IgD-negative memory B cell (primary cell): Measurements from ENCODE around the gene SMARCA4. TPM values are rescaled to one million over a fixed set of nuclear protein-coding genes. Genes with fewer than 3 reads are reported as not detected.
A peak's percentile ranks its signal among the peaks of the same experiment; 100 is the strongest.

Experiments
- H3K27ac Mint-ChIP-seq, 3 donors: one replicate each; pipeline ENCODE4 v1.8.0; 2020 to 2022; ENCODE audit warnings: mild to moderate bottlenecking in 3 of 3, mixed read lengths in 3 of 3, moderate library complexity in 1 of 3
- H3K27me3 Mint-ChIP-seq: one replicate; pipeline ENCODE4 v1.8.0; 2021; ENCODE audit warnings: mixed read lengths
- H3K36me3 Mint-ChIP-seq: one replicate; pipeline ENCODE4 v1.8.0; 2020; ENCODE audit warnings: mild to moderate bottlenecking, mixed read lengths
- H3K4me1 Mint-ChIP-seq, 3 donors: one replicate each; pipeline ENCODE4 v1.8.0; 2020 to 2022; ENCODE audit warnings: mixed read lengths in 3 of 3, mild to moderate bottlenecking in 1 of 3
- H3K4me3 Mint-ChIP-seq, 4 donors: one replicate each; pipeline ENCODE4 v1.8.0; 2020 to 2022; ENCODE audit warnings: mild to moderate bottlenecking in 4 of 4, mixed read lengths in 4 of 4, moderate library complexity in 3 of 4
- H3K9me3 Mint-ChIP-seq, 3 donors: one replicate each; pipeline ENCODE4 v1.8.0; 2020 to 2021; ENCODE audit warnings: mixed read lengths in 3 of 3, mild to moderate bottlenecking in 1 of 3
- polyA plus RNA-seq: library from polyadenylated mRNA; unstranded; fragments of 300-500 nt; fragmentation: Illumina TruSeq; gene quantifications from one replicate; pipeline ENCODE4 v1.2.3, GENCODE V29; 2021

SMARCA4 gene
- polyA plus RNA-seq, 1 donor from 2014 or later = 18.5 TPM

- no peaks in the 10 kb centered on the region for H3K9me3 Mint-ChIP-seq
- H3K4me1 Mint-ChIP-seq = no peaks in the 10 kb centered on the region
- no peak overlapping the region for H3K27ac Mint-ChIP-seq
- peaks cover 9% of the 10 kb centered on the region for H3K36me3 Mint-ChIP-seq
- no peaks in the 10 kb centered on the region for H3K27me3 Mint-ChIP-seq
- H3K4me3 Mint-ChIP-seq = no peak overlapping the region
Observed at GRCh38 chr19:11005521-11005920, 44.7 kb downstream of the SMARCA4 start.

- H3K27me3 Mint-ChIP-seq = no peaks in the 10 kb centered on the region
- no peak overlapping the region for H3K4me3 Mint-ChIP-seq
- no peak overlapping the region for H3K27ac Mint-ChIP-seq
- no peaks in the 10 kb centered on the region for H3K9me3 Mint-ChIP-seq
- H3K4me1 Mint-ChIP-seq = no peaks in the 10 kb centered on the region
- H3K36me3 Mint-ChIP-seq = peaks cover 9% of the 10 kb centered on the region
Observed at GRCh38 chr19:11007385-11007784, 46.6 kb downstream of the SMARCA4 start.

- Mint-ChIP-seq H3K36me3 (peaks cover 9% of the 10 kb centered on the region), H3K4me3 (no peak overlapping the region), H3K4me1 (no peaks in the 10 kb centered on the region), H3K27ac (peak overlapping the region in 1 of 3 donors; percentile 47), H3K9me3 (no peaks in the 10 kb centered on the region), H3K27me3 (no peaks in the 10 kb centered on the region)
Observed at GRCh38 chr19:11007962-11008532, 47.2 kb downstream of the SMARCA4 start.

- no peaks in the 10 kb centered on the region for H3K9me3 Mint-ChIP-seq
- no peak overlapping the region for H3K27ac Mint-ChIP-seq
- no peaks in the 10 kb centered on the region for H3K27me3 Mint-ChIP-seq
- no peak overlapping the region for H3K4me3 Mint-ChIP-seq
- H3K4me1 Mint-ChIP-seq = no peaks in the 10 kb centered on the region
- H3K36me3 Mint-ChIP-seq = peaks cover 14% of the 10 kb centered on the region
Observed at GRCh38 chr19:11010041-11010440, 49.2 kb downstream of the SMARCA4 start.

GRCh38 chr19:11012507-11012906 is 51.7 kb downstream of the SMARCA4 start:
- H3K27ac Mint-ChIP-seq = no peak overlapping the region
- H3K9me3 Mint-ChIP-seq = no peaks in the 10 kb centered on the region
- no peak overlapping the region for H3K4me3 Mint-ChIP-seq
- H3K27me3 Mint-ChIP-seq = no peaks in the 10 kb centered on the region
- H3K4me1 Mint-ChIP-seq = no peaks in the 10 kb centered on the region
- peaks cover 13% of the 10 kb centered on the region for H3K36me3 Mint-ChIP-seq

- H3K27me3 Mint-ChIP-seq = no peaks in the 10 kb centered on the region
Observed at GRCh38 chr19:11013771-11014170, 52.9 kb downstream of the SMARCA4 start.

GRCh38 chr19:11014403-11014911 is 53.6 kb downstream of the SMARCA4 start:
- Mint-ChIP-seq H3K36me3 (peaks cover 14% of the 10 kb centered on the region), H3K4me1 (no peaks in the 10 kb centered on the region), H3K27ac (no peak overlapping the region), H3K27me3 (no peaks in the 10 kb centered on the region), H3K4me3 (no peak overlapping the region), H3K9me3 (no peaks in the 10 kb centered on the region)

More at GRCh38 chr19:11013771-11014170, 52.9 kb downstream of the SMARCA4 start:
- Mint-ChIP-seq H3K36me3 (peaks cover 14% of the 10 kb centered on the region), H3K9me3 (no peaks in the 10 kb centered on the region), H3K4me3 (no peak overlapping the region), H3K4me1 (no peaks in the 10 kb centered on the region), H3K27ac (no peak overlapping the region)

- no peak overlapping the region for H3K4me3 Mint-ChIP-seq
- H3K9me3 Mint-ChIP-seq = no peaks in the 10 kb centered on the region
- H3K4me1 Mint-ChIP-seq = no peaks in the 10 kb centered on the region
- H3K27ac Mint-ChIP-seq = no peak overlapping the region
- H3K36me3 Mint-ChIP-seq = peaks cover 17% of the 10 kb centered on the region
- no peaks in the 10 kb centered on the region for H3K27me3 Mint-ChIP-seq
Observed at GRCh38 chr19:11016631-11017030, 55.8 kb downstream of the SMARCA4 start.

GRCh38 chr19:11017275-11018035 is 56.6 kb downstream of the SMARCA4 start:
- no peaks in the 10 kb centered on the region for H3K9me3 Mint-ChIP-seq
- H3K4me1 Mint-ChIP-seq = no peaks in the 10 kb centered on the region
- H3K4me3 Mint-ChIP-seq = no peak overlapping the region
- H3K36me3 Mint-ChIP-seq = peaks cover 17% of the 10 kb centered on the region
- H3K27me3 Mint-ChIP-seq = no peaks in the 10 kb centered on the region
- no peak overlapping the region for H3K27ac Mint-ChIP-seq

GRCh38 chr19:11018179-11018578 is 57.3 kb downstream of the SMARCA4 start:
- Mint-ChIP-seq H3K27ac (no peak overlapping the region), H3K4me1 (no peaks in the 10 kb centered on the region), H3K27me3 (no peaks in the 10 kb centered on the region), H3K9me3 (no peaks in the 10 kb centered on the region), H3K4me3 (no peak overlapping the region), H3K36me3 (peaks cover 17% of the 10 kb centered on the region)

GRCh38 chr19:11018763-11019162 is 57.9 kb downstream of the SMARCA4 start:
- H3K27ac Mint-ChIP-seq = peak overlapping the region in 1 of 3 donors; percentile 63
- peaks cover 17% of the 10 kb centered on the region for H3K36me3 Mint-ChIP-seq
- H3K27me3 Mint-ChIP-seq = no peaks in the 10 kb centered on the region
- H3K9me3 Mint-ChIP-seq = no peaks in the 10 kb centered on the region
- H3K4me1 Mint-ChIP-seq = no peaks in the 10 kb centered on the region
- H3K4me3 Mint-ChIP-seq = no peak overlapping the region

GRCh38 chr19:11019262-11019661 is 58.4 kb downstream of the SMARCA4 start:
- H3K9me3 Mint-ChIP-seq = no peaks in the 10 kb centered on the region
- no peaks in the 10 kb centered on the region for H3K27me3 Mint-ChIP-seq
- no peaks in the 10 kb centered on the region for H3K4me1 Mint-ChIP-seq
- H3K36me3 Mint-ChIP-seq = peaks cover 17% of the 10 kb centered on the region
- no peak overlapping the region for H3K4me3 Mint-ChIP-seq
- no peak overlapping the region for H3K27ac Mint-ChIP-seq

- Mint-ChIP-seq H3K4me3 (no peak overlapping the region), H3K27ac (no peak overlapping the region), H3K4me1 (no peaks in the 10 kb centered on the region), H3K9me3 (no peaks in the 10 kb centered on the region), H3K36me3 (peaks cover 14% of the 10 kb centered on the region), H3K27me3 (no peaks in the 10 kb centered on the region)
Observed at GRCh38 chr19:11019824-11020223, 59.0 kb downstream of the SMARCA4 start.

- Mint-ChIP-seq H3K4me1 (no peaks in the 10 kb centered on the region), H3K36me3 (peaks cover 12% of the 10 kb centered on the region), H3K9me3 (no peaks in the 10 kb centered on the region), H3K4me3 (no peak overlapping the region), H3K27ac (no peak overlapping the region), H3K27me3 (no peaks in the 10 kb centered on the region)
Observed at GRCh38 chr19:11020423-11020822, 59.6 kb downstream of the SMARCA4 start.

- Mint-ChIP-seq H3K9me3 (no peaks in the 10 kb centered on the region), H3K4me1 (no peaks in the 10 kb centered on the region), H3K27ac (no peak overlapping the region), H3K27me3 (no peaks in the 10 kb centered on the region), H3K4me3 (no peak overlapping the region), H3K36me3 (peaks cover 15% of the 10 kb centered on the region)
Observed at GRCh38 chr19:11020982-11021759, 60.3 kb downstream of the SMARCA4 start.
